Measurements from ENCODE around the gene CFAP73. TPM values are rescaled to one million over a fixed set of nuclear protein-coding genes. Genes with fewer than 3 reads are reported as not detected.

The CFAP73 gene
- total RNA-seq, 1 experiment from 2014 or later = 0.94 TPM

GRCh38 chr12:113165521-113166450 is 16.3 kb downstream of the CFAP73 start:
- H3K36me3 Mint-ChIP-seq = peaks cover 38% of the 10 kb centered on the region

More at GRCh38 chr12:113165521-113166450, 16.3 kb downstream of the CFAP73 start:
- Mint-ChIP-seq H3K9me3 (no peaks in the 10 kb centered on the region), H3K27me3 (ENCODE audit: low read depth) (no peaks in the 10 kb centered on the region), H3K27ac (peak overlapping the region; percentile 87), H3K4me1 (peaks cover 23% of the 10 kb centered on the region), H3K4me3 (no peak overlapping the region)
- ATAC-seq = no peak
- ChIA-PET CTCF (interaction anchor here (1.2 to 2.3 kb wide), 2 partner anchors 13 to 30 kb away, joined by 3 to 7 read pairs; partner anchors contain the start of gene RASAL1), POLR2A (interaction anchor here (0.6 kb wide), 1 partner anchor 31 kb away, joined by 3 read pairs; no protein-coding TSS in a partner anchor)
- DNase-seq (ENCODE audit: low spot score) = no peak
- TF ChIP-seq OVOL2 (CRISPR knock-in tag; IDR thresholded peaks at IDR 0.05; ENCODE audit: borderline replicate concordance) (no peak), FOXP4 (CRISPR knock-in tag; IDR thresholded peaks at IDR 0.05) (no peak), CREB1 (CRISPR knock-in tag; IDR thresholded peaks at IDR 0.05) (no peak), E2F5 (CRISPR knock-in tag; IDR thresholded peaks at IDR 0.05) (no peak), CDX4 (CRISPR knock-in tag; IDR thresholded peaks at IDR 0.05; ENCODE audit: borderline replicate concordance) (no peak), NFYB (CRISPR knock-in tag; conservative IDR thresholded peaks at IDR 0.05; ENCODE audit: low read depth) (no peak), EMX1 (CRISPR knock-in tag; IDR thresholded peaks at IDR 0.05) (no peak), GRHL2 (CRISPR knock-in tag; IDR thresholded peaks at IDR 0.05; ENCODE audit: insufficient replicate concordance, severe bottlenecking) (no peak), USF2 (CRISPR knock-in tag; IDR thresholded peaks at IDR 0.05) (no peak), KAT7 (CRISPR knock-in tag; IDR thresholded peaks at IDR 0.05; ENCODE audit: borderline replicate concordance) (no peak), TEAD1 (CRISPR knock-in tag; IDR thresholded peaks at IDR 0.05) (no peak), JUN (CRISPR knock-in tag; IDR thresholded peaks at IDR 0.05) (no peak), GTF2I (CRISPR knock-in tag; conservative IDR thresholded peaks at IDR 0.05) (no peak), ZNF425 (CRISPR knock-in tag; conservative IDR thresholded peaks at IDR 0.05) (no peak), ZNF138 (CRISPR knock-in tag; conservative IDR thresholded peaks at IDR 0.05) (no peak), PRRX2 (CRISPR knock-in tag; IDR thresholded peaks at IDR 0.05) (no peak), HMGA2 (CRISPR knock-in tag; IDR thresholded peaks at IDR 0.05) (no peak), NR3C1 (CRISPR knock-in tag; conservative IDR thresholded peaks at IDR 0.05; ENCODE audit: low read depth) (no peak), IRF1 (CRISPR knock-in tag; IDR thresholded peaks at IDR 0.05) (no peak)
